HepG2 (cell line): Measurements from ENCODE around the gene ALKBH2. TPM values are rescaled to one million over a fixed set of nuclear protein-coding genes. Genes with fewer than 3 reads are reported as not detected.

Source experiments
- DMAP1 ChIP-seq: IDR thresholded peaks from 2 replicates; pipeline ENCODE4 v1.6.1; 2016
- MAFF ChIP-seq: IDR thresholded peaks from 2 replicates; pipeline ENCODE4 v1.6.1; 2011; ENCODE audit warnings: low read depth, low read length, improper control_type of control experiment
- MTF2 ChIP-seq: sonication (generic); formaldehyde crosslinking; IDR thresholded peaks from 2 replicates; pipeline ENCODE4 v1.5.0; 2020; ENCODE audit warnings: missing genetic modification reagents, borderline replicate concordance
- NCOA1 ChIP-seq: sonication (generic); formaldehyde crosslinking; IDR thresholded peaks from 2 replicates; pipeline ENCODE4 v1.9.0; 2021; ENCODE audit warnings: missing genetic modification reagents
- NFKB2 ChIP-seq: sonication (generic); formaldehyde crosslinking; IDR thresholded peaks from 2 replicates; pipeline ENCODE4 v1.4.0; 2020; ENCODE audit warnings: missing genetic modification reagents, borderline replicate concordance
- NR2C2 ChIP-seq: sonication (generic); formaldehyde crosslinking; IDR thresholded peaks from 2 replicates; pipeline ENCODE4 v1.4.0; 2020; ENCODE audit warnings: missing genetic modification reagents, mild to moderate bottlenecking, moderate library complexity, borderline replicate concordance
- POGZ ChIP-seq: sonication (generic); formaldehyde crosslinking; IDR thresholded peaks from 2 replicates; pipeline ENCODE4 v1.4.0; 2020; ENCODE audit warnings: mild to moderate bottlenecking, missing genetic modification reagents
- REXO4 ChIP-seq: sonication (generic); formaldehyde crosslinking; IDR thresholded peaks from 2 replicates; pipeline ENCODE4 v1.8.0; 2022; ENCODE audit warnings: missing genetic modification reagents, mild to moderate bottlenecking, borderline replicate concordance
- SMAD1 ChIP-seq: sonication (generic); formaldehyde crosslinking; IDR thresholded peaks from 2 replicates; pipeline ENCODE4 v1.4.0; 2020; ENCODE audit warnings: missing genetic modification reagents, low read depth, mild to moderate bottlenecking, borderline replicate concordance
- SMAD3 ChIP-seq: sonication (generic); formaldehyde crosslinking; IDR thresholded peaks from 2 replicates; pipeline ENCODE4 v1.4.0; 2020; ENCODE audit warnings: missing genetic modification reagents
- ZC3H4 ChIP-seq: sonication (generic); formaldehyde crosslinking; IDR thresholded peaks from 2 replicates; pipeline ENCODE4 v1.4.0; 2020; ENCODE audit warnings: missing genetic modification reagents, borderline replicate concordance
- ZFP1 ChIP-seq: IDR thresholded peaks from 2 replicates; pipeline ENCODE4 v1.6.1; 2016
- ZKSCAN1 ChIP-seq: fragments of 150-350 bp; IDR thresholded peaks from 2 replicates; pipeline ENCODE4 v1.6.1; 2014; ENCODE audit warnings: low read length
- ZNF367 ChIP-seq: sonication (generic); formaldehyde crosslinking; IDR thresholded peaks from 2 replicates; pipeline ENCODE4 v1.4.0; 2020; ENCODE audit warnings: missing genetic modification reagents, borderline replicate concordance
- ZNF451 ChIP-seq: sonication (generic); formaldehyde crosslinking; IDR thresholded peaks from 2 replicates; pipeline ENCODE4 v1.5.0; 2020; ENCODE audit warnings: mild to moderate bottlenecking, missing genetic modification reagents
- ZNF549 ChIP-seq: sonication (generic); formaldehyde crosslinking; IDR thresholded peaks from 2 replicates; pipeline ENCODE4 v1.5.0; 2020; ENCODE audit warnings: missing genetic modification reagents
- ZNF569 ChIP-seq: sonication (generic); formaldehyde crosslinking; IDR thresholded peaks from 2 replicates; pipeline ENCODE4 v1.5.0; 2020; ENCODE audit warnings: mild to moderate bottlenecking, missing genetic modification reagents, moderate library complexity, borderline replicate concordance
- ZNF772 ChIP-seq: sonication (generic); formaldehyde crosslinking; IDR thresholded peaks from 2 replicates; pipeline ENCODE4 v1.5.0; 2020; ENCODE audit warnings: mild to moderate bottlenecking, missing genetic modification reagents
- ZNF850 ChIP-seq: sonication (generic); formaldehyde crosslinking; conservative IDR thresholded peaks from 2 replicates; pipeline ENCODE4 v1.9.0; 2021; ENCODE audit warnings: mild to moderate bottlenecking, missing genetic modification reagents
- ZSCAN20 ChIP-seq: sonication (generic); formaldehyde crosslinking; IDR thresholded peaks from 2 replicates; pipeline ENCODE4 v1.4.0; 2020; ENCODE audit warnings: missing genetic modification reagents, mild to moderate bottlenecking, borderline replicate concordance
- polyA plus RNA-seq, 8 experiments: library from polyadenylated mRNA; depleted of rRNA in 3 of 8; stranded (reverse) in 7 of 8; unstranded in 1 of 8; fragments of >200 nt; fragmentation: Illumina TruSeq in 4 of 8; extraction: Trizol in 4 of 8; gene quantifications; 2 replicates each; pipeline versions ENCODE4 v1.2.1 to v1.2.3, GENCODE V29; 2011 to 2016; ENCODE audit warnings: low read depth in 4 of 8, missing spikeins in 1 of 8, mixed read lengths in 1 of 8; ENCODE audit not compliant: insufficient read depth in 1 of 8
- total RNA-seq, 5 experiments: library from RNA; depleted of rRNA; stranded (reverse); fragments of >200 nt; fragmentation: Illumina TruSeq; extraction: Trizol; gene quantifications; 2 replicates each; pipeline ENCODE4 v1.2.3, GENCODE V29; 2016; ENCODE audit warnings: low read depth in 1 of 5
- TF ChIP-seq, protein P1 (sequence below): sonication (generic); formaldehyde crosslinking; IDR thresholded peaks from 2 replicates; pipeline ENCODE4 v1.8.0; 2022; ENCODE audit warnings: mild to moderate bottlenecking, missing genetic modification reagents; ENCODE audit not compliant: insufficient replicate concordance
- TF ChIP-seq, protein P2 (sequence below): sonication (generic); formaldehyde crosslinking; IDR thresholded peaks from 2 replicates; pipeline ENCODE4 v1.4.0; 2020; ENCODE audit warnings: mild to moderate bottlenecking, low read depth, missing genetic modification reagents
- TF ChIP-seq, protein P3 (sequence below): sonication (generic); formaldehyde crosslinking; IDR thresholded peaks from 2 replicates; pipeline ENCODE4 v1.5.0; 2020; ENCODE audit warnings: mild to moderate bottlenecking, missing genetic modification reagents

ALKBH2 gene
- total and polyA plus RNA-seq, 2 of the 13 experiments (the other 11 are each of a cell fraction or from before 2014, with no cell fraction given): 21.0 to 40.5 TPM

DNA sequence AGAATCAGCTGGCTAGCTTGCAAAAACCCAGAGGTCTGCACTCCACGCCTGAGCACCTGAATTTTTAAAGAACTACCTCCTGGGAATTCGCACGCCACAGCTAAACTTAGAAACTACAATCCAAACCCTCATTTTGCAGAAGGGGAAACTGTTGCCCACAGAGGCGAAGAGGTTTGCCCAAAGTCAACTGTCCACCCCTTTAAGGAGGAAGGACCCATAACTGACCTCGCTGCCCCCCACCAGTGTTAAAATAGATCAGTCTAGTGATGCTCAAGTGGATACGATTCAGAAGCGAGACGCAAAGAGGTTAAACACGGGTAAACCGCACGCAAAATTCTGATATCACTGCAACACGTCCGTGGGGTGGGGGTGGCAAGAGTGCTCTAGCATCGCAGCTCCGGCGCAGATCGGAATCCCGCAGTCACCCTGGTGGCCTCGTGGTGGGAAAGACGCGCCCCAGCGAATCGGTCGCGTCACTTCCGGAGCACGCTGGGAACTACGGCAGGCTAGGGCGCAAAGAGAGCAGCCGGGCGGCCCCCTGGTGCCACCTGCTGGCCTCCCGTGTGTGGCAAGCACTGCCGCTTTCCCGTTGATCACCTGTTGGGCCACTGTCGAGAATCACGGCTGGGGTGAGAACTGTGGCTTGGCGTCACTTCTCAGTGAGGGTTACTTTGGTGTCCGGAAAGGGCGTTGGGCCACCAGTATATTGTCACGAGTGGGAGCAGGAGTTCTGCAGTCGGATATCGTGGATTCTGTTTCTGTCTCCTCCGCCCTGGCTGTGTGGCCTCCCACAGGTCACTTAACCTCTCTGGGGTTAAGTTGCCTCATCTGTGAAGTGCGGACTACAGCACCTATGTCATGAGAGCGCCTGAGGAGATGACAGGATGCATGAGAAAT is at the start of gene ALKBH2 (continued):
- peak; percentile 98 for TF ChIP-seq NFKB2 (CRISPR knock-in tag)
- peak; percentile 97 for TF ChIP-seq ZNF772 (CRISPR knock-in tag)
- TF ChIP-seq ZNF569 (CRISPR knock-in tag): no peak
- peak; percentile 65; the same call in 1 of the 2 replicates for TF ChIP-seq ZNF451
- TF ChIP-seq ZKSCAN1: no peak
- TF ChIP-seq DMAP1 (CRISPR knock-in tag): peak; percentile 94
- peak; percentile 88; the same call in 1 of the 2 replicates for TF ChIP-seq NCOA1 (CRISPR knock-in tag)
- TF ChIP-seq, protein P1, sequence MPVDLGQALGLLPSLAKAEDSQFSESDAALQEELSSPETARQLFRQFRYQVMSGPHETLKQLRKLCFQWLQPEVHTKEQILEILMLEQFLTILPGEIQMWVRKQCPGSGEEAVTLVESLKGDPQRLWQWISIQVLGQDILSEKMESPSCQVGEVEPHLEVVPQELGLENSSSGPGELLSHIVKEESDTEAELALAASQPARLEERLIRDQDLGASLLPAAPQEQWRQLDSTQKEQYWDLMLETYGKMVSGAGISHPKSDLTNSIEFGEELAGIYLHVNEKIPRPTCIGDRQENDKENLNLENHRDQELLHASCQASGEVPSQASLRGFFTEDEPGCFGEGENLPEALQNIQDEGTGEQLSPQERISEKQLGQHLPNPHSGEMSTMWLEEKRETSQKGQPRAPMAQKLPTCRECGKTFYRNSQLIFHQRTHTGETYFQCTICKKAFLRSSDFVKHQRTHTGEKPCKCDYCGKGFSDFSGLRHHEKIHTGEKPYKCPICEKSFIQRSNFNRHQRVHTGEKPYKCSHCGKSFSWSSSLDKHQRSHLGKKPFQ (CRISPR knock-in tag): no peak
- peak; percentile 98 for TF ChIP-seq POGZ
- 0 out of 2 replicates have a peak, but pooled peaks have one; percentile 54 for TF ChIP-seq ZSCAN20 (CRISPR knock-in tag)
- TF ChIP-seq ZNF367 (CRISPR knock-in tag): 0 out of 2 replicates have a peak, but pooled peaks have one; percentile 71
- TF ChIP-seq ZNF850 (CRISPR knock-in tag): 0 out of 2 replicates have a peak, but pooled peaks have one; percentile 35
- peak; percentile 93; the same call in 1 of the 2 replicates for TF ChIP-seq SMAD1
- peak; percentile 57; the same call in 1 of the 2 replicates for TF ChIP-seq ZFP1
- no peak for TF ChIP-seq MAFF
- TF ChIP-seq MTF2 (CRISPR knock-in tag): no peak
- peak; percentile 83 for TF ChIP-seq SMAD3 (CRISPR knock-in tag)
- TF ChIP-seq, protein P2, sequence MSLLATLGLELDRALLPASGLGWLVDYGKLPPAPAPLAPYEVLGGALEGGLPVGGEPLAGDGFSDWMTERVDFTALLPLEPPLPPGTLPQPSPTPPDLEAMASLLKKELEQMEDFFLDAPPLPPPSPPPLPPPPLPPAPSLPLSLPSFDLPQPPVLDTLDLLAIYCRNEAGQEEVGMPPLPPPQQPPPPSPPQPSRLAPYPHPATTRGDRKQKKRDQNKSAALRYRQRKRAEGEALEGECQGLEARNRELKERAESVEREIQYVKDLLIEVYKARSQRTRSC: no peak
- TF ChIP-seq NR2C2: peak; percentile 83
- 0 out of 2 replicates have a peak, but pooled peaks have one; percentile 27 for TF ChIP-seq REXO4 (CRISPR knock-in tag)
- TF ChIP-seq ZNF549: no peak
- no peak; the same call in 1 of the 2 replicates for TF ChIP-seq ZC3H4 (CRISPR knock-in tag)
- TF ChIP-seq, protein P3, sequence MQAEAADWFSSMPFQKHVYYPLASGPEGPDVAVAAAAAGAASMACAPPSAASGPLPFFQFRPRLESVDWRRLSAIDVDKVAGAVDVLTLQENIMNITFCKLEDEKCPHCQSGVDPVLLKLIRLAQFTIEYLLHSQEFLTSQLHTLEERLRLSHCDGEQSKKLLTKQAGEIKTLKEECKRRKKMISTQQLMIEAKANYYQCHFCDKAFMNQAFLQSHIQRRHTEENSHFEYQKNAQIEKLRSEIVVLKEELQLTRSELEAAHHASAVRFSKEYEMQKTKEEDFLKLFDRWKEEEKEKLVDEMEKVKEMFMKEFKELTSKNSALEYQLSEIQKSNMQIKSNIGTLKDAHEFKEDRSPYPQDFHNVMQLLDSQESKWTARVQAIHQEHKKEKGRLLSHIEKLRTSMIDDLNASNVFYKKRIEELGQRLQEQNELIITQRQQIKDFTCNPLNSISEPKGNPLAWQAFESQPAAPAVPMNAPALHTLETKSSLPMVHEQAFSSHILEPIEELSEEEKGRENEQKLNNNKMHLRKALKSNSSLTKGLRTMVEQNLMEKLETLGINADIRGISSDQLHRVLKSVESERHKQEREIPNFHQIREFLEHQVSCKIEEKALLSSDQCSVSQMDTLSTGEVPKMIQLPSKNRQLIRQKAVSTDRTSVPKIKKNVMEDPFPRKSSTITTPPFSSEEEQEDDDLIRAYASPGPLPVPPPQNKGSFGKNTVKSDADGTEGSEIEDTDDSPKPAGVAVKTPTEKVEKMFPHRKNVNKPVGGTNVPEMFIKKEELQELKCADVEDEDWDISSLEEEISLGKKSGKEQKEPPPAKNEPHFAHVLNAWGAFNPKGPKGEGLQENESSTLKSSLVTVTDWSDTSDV: no peak
